Measurements from ENCODE around the gene CCDC150. TPM values are rescaled to one million over a fixed set of nuclear protein-coding genes. Genes with fewer than 3 reads are reported as not detected.

CCDC150 gene
- total RNA-seq, 1 experiment from 2014 or later = 29.2 TPM

GRCh38 chr2:196606516-196606915 is 33.0 kb upstream of the CCDC150 start:
- no peak overlapping the region for H2AFZ ChIP-seq (ENCODE audit: low read depth, low read length, poor library complexity, severe bottlenecking)
- H3K27me3 ChIP-seq (ENCODE audit: insufficient read depth, low read length) = no peaks in the 10 kb centered on the region
- CTCF ChIA-PET = interaction anchor here (0.7 kb wide), 1 partner anchor 9 kb away, joined by 3 read pairs; no protein-coding TSS in a partner anchor
- H3K4me3 ChIP-seq (replicated peaks in 1 of 2; ENCODE audit: low read depth in 1 of 2, low read length in 2 of 2) = no peak overlapping the region
- no peaks in the 10 kb centered on the region for H3K36me3 ChIP-seq (ENCODE audit: control insufficient read depth in 1 of 2, insufficient read depth in 2 of 2, low read length in 2 of 2)
- no TSS peak for BruUV-seq (replicated peaks)
- no peaks in the 10 kb centered on the region for H3K79me2 ChIP-seq (ENCODE audit: insufficient read depth, low read length)
- no peak overlapping the region for H3K4me2 ChIP-seq (ENCODE audit: low read length)
- no peaks in the 10 kb centered on the region for H4K20me1 ChIP-seq (ENCODE audit: insufficient read depth)
- DNase-seq (ENCODE audit: low read depth, low spot score) (no peak), ATAC-seq (no peak)
- RAD21 ChIA-PET (ENCODE audit: low non-redundant PET in 1 of 2, low total read pairs in 2 of 2, uncharacterized antibody in 2 of 2, unreplicated experiment in 2 of 2) = no interaction called here
- H3K9ac ChIP-seq (ENCODE audit: low read length) = no peak overlapping the region
- H3K4me1 ChIP-seq (ENCODE audit: control insufficient read depth in 1 of 2, insufficient read depth in 2 of 2, low read length in 2 of 2) = peaks cover 11 to 23% of the 10 kb centered on the region in 2 experiments
- no peak overlapping the region for H3K27ac ChIP-seq (ENCODE audit: low read depth, low read length)
- no peaks in the 10 kb centered on the region for H3K9me2 ChIP-seq (ENCODE audit: insufficient read depth)
- H3K9me3 ChIP-seq (ENCODE audit: control insufficient read depth in 1 of 2, insufficient read depth in 1 of 2, low read depth in 1 of 2, low read length in 2 of 2) = no peaks in the 10 kb centered on the region
- TF ChIP-seq EZH2 (IDR thresholded peaks at IDR 0.05) (no peak), SRF (IDR thresholded peaks at IDR 0.05; ENCODE audit: low read depth) (no peak), YY1 (IDR thresholded peaks at IDR 0.05; ENCODE audit: extremely low read depth, insufficient replicate concordance, low read depth, low read length) (no peak), SIN3A (IDR thresholded peaks at IDR 0.05; ENCODE audit: low read depth) (no peak), SP1 (IDR thresholded peaks at IDR 0.05; ENCODE audit: low read depth) (no peak), ZBTB33 (IDR thresholded peaks at IDR 0.05; ENCODE audit: extremely low read depth, insufficient replicate concordance, low read length) (no peak), FOSL1 (IDR thresholded peaks at IDR 0.05; ENCODE audit: low read depth) (no peak), ZFX (IDR thresholded peaks at IDR 0.05) (no peak), EGR1 (IDR thresholded peaks at IDR 0.05; ENCODE audit: low read depth) (no peak), JUND (IDR thresholded peaks at IDR 0.05) (no peak), MAX (IDR thresholded peaks at IDR 0.05) (no peak), ATF3 (IDR thresholded peaks at IDR 0.05) (no peak), ZNF274 (IDR thresholded peaks at IDR 0.05; ENCODE audit: low read depth, low read length) (no peak), CEBPB (IDR thresholded peaks at IDR 0.05; ENCODE audit: low read depth) (no peak), EZH2phosphoT487 (IDR thresholded peaks at IDR 0.05; ENCODE audit: borderline replicate concordance) (no peak), CBX3 (IDR thresholded peaks at IDR 0.05; ENCODE audit: low read depth) (no peak), POLR2AphosphoS5 (IDR thresholded peaks at IDR 0.05; ENCODE audit: low read depth, low read length) (no peak)
- intact Hi-C loops (cut with micrococcal nuclease) = no loop called here
- POLR2A ChIA-PET = interaction anchor here (0.6 kb wide), 1 partner anchor 527 kb away, joined by 3 read pairs; no protein-coding TSS in a partner anchor
